ENCODE data around the gene TYROBP.
"Not testable (repeated sequence)": the region's sequence is repeated elsewhere in the genome, so short reads cannot be mapped to it uniquely, and the experiment has no call there.

The TYROBP gene

DNA sequence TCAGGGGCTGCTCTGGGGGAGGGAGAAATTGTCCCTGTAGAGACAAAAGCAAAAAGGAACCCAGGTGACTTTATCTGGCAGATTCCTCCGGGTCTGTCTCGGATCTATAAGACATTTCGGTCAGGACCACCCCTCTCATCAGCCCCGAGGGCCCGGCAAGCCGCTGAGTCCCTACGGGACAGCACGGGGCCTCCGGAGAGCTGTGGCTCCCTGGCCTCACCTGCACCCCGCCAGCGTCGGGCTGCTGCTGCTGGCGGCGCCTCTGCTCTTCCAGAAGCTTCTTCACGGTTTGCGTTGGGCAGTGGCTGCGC is 9.6 kb downstream of the TYROBP start:
- DNase-seq, result no peak

DNA sequence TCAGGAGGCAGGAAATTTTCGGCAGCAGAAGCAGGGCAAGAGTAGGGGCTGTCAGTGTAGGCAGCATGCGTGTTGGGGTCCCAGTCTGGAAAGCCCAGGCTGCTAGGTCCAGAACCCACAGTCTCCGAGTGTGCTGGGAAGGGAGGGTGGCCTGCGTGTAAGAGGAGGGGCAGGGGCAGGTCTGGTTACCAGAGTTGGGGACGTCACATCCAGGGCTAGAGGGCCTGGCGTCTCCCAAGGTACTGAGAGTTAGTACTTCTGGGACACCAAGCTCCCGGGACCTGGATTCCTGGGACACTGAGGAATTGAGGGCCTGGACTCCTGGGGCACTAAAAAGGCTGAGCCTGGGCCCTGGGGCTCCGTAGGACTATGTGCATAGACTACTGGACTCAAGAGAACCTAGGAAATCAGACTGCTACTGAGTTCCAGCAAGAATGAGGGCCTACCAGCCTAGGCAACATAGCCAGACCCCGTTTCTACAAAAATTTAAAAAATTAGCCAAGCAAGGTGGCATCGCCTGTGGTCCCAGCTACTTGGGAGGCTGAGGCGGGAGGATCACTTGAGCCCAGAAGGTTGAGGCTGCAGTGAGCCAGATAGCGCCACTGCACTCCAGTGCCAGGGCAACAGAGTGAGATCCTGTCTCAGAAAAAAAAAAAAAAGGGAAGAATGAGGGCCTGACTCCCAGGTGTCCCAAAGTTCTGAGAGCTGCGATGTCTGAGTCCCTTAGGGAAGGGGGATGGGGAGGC is 10.2 kb downstream of the TYROBP start:
- no peak for DNase-seq

DNA sequence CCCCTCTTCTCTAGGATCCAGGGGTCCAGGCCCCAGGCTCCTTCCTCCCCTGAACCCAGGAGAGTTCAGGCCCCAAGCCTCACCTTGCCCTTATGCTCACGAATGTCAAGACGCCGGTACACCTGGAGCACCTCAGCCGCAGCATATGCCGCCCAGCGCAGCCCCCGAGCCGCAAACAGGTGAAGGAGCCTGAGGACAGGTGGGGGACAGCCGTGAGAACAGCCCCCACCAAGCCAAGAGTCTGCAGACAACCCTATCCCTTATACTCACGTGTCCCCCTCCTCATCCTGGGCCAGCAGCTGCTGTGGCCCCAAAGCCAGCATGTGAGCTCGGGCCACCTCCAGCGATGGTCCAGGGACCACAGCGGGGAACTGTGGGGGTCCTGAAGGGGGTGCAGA is 11.5 kb downstream of the TYROBP start:
- no peak for DNase-seq

DNA sequence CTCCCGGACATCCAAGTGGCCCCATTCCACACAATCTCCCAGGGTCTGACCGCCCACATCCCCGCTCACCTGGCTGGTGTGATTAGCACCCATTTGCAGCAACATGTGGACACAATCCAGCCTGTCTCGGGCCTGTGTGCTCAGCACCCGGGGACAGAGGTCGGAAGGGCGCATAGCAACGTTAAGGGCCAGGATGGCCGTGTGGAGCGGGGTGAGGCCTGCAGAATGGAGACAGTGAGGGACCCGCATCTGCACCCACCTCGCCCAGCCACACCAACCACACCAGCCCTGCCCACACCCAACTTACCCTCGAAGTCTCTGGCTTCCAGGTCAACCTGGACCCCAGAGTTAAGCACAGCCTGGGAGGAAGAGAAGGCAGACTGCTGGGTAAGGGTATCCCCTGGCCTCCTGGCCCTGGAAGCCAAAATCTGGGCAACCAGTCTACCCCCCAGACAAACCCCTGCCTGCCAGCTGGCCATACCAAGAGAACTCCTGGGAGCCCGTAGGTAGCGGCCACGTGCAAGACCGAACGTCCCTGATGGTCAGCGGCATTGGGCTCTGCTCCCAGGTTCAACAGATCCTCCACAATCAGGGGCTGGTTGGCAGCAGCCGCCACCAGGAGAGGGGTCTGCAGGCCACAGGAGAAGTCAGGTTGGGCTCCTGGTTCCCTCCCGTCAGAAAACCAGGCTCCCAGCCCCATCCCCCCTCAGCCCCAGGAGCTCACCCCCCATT is 12.0 kb downstream of the TYROBP start:
- DNase-seq, result no peak

DNA sequence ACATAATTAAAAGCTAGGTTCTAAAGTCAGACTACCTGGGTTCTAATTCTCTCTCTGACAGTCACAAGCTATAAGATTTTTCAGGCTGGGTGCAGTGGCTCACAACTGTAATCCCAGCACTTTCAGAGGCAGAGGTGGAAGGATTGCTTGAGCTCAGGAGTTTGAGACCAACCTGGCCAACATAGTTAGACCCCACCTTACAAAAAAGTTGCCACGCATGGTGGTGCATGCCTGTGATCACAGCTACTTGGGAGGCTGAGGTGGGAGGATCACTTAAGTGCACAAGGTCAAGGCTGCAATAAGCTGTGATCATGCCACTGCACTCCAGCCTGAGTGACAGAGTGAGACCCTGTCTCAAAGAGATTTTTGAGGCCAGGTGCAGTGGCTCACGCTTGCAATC is 13.8 kb downstream of the TYROBP start:
- no peak for DNase-seq

DNA sequence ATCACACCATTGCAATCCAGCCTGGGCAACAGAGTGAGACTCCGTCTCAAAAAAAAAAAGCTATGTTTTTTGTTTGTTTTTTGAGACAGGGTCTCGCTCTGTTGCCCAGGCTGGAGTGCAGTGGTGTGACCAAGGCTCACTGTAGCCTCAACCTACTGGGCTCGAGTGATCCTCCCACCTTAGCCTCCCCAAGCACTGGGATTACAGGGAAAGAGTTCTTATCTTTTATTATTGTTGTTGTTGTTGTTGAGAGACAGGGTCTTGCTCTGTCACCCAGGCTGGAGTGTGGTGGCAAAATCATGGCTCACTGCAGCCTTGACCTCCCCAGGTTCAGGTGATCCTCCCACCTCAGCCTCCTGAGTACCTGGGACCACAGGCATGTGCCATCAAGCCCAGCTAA is 16.3 kb downstream of the TYROBP start:
- not testable (repeated sequence) for DNase-seq

DNA sequence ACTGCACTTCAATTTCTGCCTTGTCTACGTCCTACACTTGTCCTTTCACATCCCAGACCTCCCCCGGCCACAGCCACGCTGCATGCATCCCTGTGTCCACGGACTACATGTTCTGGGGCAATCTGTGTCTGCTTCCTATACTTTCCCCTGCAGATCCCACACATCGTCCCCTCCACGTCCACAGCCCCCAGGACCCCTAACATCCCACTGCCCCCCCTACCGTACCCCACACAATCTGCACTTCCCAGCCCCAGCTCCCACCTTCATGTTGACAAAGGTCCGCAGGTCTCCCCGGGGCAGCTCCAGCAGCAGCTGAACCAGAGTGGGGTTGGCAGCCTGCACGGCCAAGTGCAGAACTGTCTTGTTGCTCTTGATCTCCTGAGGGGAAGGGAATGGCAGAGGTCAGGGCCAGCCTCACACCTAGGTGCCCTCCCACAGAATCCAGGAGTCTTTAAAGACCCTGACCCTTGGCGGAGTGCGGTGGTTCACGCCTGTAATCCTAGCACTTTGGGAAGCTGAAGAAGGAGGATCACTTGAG is 17.9 kb downstream of the TYROBP start:
- no peak for DNase-seq

DNA sequence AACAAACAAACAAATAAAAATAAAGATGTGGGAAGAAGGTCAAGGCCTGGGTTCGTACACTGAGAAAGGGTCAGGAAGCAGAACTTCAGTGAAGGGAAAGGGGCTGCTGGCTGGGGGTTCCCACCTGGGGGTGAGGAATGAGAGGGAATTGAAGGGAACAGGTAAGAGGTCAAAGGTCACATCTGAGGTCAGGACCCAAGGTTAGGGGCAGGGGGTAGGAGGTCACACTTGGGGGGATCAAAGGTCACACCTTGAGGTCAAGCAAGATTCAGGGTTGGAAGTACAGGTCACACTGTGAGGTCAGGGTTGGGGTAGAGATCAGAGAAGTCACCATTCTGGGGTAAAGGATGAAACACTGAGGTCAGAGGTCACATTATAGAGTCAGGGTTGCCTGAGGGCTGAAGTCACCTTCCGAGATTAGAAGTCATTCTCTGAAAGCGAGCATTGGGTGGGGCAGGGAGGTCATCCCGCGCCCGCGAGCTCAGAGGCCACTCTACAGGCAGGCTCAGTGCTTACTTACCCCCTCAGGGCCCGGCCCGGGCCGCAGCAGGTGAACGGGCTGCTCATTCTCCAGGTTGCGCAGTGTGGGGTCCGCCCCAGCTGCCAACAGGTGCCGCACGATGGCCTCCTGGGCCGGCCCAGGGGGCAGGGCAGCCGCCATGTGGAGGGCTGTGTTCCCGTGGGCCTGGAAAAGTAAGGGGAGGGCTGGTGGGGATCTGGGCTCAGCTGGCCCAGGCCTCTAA is 18.6 kb downstream of the TYROBP start:
- no peak for DNase-seq

DNA sequence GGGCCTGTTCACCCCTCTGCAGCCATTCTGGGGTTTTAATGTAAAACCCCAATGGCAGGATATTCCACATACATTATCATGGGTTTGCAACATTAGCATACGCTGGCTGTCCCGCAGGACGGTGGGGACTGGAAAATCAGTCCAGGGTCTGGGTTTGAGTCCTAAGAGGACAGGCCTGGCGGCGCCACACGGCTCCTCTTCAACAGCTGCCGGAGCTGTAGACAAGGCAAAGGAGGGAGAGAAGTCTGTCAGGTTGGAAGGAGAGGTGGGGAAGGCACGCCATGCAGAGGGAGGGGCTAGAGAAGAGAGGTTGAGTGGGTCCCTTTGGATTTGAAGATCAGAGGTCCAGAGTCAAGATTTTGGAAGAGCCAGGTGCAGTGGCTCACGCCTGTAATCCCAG is 19.7 kb downstream of the TYROBP start:
- no peak for DNase-seq

DNA sequence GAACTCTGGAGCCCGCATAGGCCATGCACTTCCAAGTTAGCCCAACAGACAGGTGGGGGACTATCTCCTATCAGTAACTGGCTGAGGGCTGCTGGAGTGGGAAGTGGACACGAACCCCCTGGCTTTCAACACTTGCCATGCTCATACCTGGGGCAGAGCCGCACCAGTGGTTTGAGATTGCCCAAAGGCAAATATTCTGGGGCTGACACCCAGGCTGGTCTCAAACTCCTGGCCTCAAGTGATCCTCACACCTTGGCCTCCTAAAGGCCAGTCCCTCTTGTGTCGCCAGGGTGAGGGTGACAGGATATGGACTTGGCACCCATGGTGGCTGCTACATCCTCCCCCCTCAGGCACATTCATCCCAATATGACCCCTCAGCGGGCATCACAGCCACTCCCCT is 20.9 kb downstream of the TYROBP start:
- DNase-seq, result no peak

DNA sequence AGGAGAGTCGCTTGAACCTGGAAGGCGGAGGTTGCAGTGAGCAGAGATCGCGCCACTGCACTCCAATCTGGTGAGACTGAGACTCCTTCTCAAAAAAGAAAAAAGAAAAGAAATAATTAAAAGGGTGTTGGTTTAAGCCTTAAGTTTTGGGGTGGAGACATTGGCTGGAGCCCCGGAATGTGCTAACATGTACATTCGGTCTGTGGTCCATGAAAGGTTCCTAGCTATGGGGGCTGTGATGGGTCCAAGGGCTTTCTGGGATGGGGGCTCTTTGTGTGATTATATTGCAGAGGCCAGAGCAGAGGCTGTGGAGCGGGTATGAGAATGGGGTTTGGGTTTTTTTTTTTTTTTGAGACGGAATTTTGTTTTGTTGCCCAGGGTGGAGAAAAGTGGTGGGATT is 22.2 kb downstream of the TYROBP start:
- no peak for DNase-seq

DNA sequence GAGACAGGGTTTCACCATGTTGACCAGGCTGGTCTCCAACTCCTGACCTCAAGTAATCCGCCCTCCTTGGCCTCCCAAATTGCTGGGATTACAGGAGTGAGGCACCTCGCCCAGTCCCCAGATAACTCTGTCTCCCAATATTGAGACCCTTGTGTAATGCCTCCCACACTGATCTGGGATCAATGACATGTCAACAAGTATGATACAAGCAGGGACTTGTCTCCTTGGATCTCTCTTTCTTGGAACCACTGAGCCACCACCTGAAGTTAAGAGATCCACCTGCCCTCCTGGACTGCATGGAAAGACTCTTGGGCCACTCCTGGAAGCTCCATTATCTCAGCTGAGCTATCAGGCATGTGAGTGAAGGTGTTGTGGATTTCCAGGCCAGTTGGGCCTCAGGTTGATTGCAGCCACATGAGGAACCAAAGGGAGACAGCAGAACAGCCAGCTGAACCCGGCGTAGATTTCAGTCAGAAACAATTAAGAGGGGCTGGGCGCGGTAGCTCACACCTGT is 22.8 kb downstream of the TYROBP start:
- no peak for DNase-seq

DNA sequence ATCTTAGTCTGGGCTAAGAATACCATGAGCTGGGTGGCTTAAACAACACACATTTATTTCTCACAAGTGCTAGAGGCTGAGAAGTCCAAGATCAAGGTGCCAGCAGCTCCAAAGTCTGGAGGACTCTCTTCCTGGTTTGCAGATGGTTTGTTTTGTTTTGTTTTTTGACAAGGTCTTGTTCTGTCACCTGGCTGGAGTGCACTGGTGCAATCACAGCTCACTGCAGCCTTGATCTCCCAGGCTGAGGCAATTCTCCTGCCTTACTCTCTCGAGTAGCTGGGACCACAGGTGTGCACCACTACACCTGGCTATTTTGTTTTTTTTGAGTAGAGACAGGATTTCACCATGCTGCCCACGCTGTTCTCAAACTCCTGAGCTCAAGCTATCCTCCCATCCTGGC is 24.2 kb downstream of the TYROBP start:
- DNase-seq, result no peak

DNA sequence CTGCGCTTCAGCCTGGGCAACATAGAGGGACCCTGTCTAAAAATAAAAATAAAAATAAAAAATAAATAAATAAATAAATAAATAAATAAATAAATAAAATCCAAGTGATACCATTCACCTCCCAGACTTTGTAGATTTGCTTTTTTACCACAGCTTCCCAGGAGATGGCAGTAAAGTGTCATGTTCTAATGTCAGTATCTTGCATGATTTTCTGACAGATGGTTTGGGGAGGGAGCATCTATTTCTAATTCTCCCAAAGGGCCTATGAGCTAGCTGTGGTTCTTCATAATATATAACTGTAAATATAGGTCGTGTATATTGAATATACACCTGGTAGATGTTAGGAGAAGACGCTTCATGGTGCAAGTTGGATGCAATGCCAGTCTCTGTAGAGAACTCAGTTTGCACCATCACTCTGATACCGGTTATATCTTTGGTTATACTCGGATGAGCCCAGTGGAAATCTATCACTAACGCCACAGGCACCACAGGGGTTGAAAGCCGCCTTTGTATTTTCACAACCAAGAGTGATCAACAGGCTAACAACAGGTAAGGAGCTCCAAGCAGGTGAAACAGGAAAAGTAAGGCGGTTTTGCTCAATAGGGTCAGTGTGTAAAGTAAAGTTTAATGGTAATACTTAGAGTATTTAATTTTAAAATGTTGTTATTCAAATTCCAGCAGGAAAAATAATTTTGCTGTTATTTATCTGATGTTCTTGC is 25.8 kb downstream of the TYROBP start:
- no peak for DNase-seq

DNA sequence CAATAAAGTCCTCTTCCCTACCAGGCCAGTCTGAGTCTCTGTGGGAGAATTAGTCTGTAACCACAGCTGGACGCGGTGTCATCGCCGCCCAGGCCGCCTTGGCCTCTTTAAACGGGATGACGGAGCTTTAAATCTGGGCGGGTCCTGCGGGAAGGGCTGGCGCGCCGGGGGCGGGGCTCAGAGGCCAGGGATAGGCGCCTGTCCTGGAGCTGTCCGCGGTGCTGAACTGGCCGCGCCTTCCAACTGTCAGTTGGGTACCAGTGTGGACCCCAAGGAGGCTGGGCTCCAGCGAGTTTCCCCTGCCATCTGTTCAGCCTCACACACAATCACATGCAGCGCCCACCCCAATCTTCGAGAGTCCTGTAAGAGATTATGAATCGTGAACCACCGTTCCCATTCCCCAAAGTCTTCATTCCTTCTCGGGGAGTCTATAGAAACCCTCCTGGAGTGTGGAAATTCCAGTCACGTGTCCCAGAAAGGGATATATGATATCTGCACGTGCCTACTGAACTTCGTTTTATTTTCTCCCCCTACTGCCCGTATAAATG is 28.3 kb downstream of the TYROBP start:
- DNase-seq, result peak; percentile 91

DNA sequence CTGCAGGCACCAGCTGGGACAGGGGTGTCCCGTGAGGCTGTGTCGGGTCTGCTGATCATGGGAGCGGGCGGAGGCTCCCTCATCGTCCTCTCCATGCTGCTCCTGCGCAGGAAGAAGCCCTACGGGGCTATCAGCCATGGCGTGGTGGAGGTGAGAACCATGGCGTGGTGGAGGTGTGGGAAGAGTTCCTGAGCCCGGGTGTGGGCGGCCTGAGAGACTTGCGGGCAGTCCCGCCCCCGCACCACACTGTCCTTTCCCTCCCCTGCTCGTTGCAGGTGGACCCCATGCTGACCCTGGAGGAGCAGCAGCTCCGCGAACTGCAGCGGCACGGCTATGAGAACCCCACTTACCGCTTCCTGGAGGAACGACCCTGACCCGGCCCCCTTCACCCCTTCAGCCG is 29.0 kb downstream of the TYROBP start:
- no peak for DNase-seq

DNA sequence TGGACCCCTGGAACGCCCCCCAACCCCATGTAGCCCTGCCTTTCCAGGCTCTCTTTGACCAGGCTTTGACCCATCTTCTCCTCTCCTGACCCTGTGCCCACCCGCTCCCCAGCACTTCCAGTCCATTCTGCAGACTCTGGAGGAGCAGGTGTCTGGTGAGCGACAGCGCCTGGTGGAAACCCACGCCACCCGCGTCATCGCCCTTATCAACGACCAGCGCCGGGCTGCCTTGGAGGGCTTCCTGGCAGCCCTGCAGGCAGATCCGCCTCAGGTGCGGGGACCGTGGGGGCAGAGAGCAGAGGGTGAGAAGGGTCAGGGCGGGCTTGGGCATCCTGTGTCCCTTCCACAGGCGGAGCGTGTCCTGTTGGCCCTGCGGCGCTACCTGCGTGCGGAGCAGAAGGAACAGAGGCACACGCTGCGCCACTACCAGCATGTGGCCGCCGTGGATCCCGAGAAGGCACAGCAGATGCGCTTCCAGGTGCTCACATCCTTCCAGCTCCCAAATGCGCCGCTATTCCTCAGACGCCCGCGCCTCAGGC is 33.6 kb downstream of the TYROBP start:
- DNase-seq, result no peak

DNA sequence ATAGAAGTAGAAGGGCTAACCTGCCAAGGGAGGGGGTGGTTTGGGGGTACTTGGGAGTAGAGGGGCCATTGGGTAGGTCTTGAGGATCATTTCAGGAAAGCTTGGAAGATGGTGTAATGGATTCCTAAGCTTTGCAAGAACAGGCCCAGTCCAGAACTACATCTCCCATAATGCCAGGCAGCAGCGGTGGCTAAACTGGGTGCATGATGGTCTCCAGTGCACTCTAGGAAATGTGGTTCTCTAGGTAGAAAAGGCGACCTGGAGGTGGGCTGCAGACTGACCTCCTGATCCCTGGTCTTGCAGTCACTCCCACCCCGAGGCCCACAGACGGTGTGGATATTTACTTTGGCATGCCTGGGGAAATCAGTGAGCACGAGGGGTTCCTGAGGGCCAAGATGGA is 35.9 kb downstream of the TYROBP start:
- no peak for DNase-seq

DNA sequence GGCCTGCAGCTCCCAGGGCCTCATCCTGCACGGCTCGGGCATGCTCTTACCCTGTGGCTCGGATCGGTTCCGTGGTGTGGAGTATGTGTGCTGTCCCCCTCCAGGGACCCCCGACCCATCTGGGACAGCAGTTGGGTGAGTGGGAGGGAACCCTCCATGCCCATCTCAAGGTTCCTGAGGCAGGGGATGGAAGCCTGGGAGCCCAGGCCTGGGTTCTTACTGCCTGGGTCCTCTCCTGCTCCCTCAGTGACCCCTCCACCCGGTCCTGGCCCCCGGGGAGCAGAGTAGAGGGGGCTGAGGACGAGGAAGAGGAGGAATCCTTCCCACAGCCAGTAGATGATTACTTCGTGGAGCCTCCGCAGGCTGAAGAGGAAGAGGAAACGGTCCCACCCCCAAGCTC is 36.5 kb downstream of the TYROBP start:
- no peak for DNase-seq

DNA sequence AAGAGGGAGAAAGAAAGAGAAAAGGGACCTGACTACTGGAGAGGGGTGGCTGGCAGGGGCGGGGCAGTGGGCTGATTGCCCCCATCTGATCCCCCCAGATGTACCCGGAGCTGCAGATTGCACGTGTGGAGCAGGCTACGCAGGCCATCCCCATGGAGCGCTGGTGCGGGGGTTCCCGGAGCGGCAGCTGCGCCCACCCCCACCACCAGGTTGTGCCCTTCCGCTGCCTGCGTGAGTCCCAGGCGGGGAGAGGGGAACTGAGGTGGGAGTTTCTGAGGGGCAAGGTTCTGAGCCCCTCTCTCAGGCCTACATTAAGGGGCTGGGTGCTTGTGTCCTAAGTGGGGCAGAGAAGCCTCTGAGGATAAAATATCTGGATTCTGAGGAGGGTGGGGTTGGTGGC is 37.3 kb downstream of the TYROBP start:
- DNase-seq, result no peak

DNA sequence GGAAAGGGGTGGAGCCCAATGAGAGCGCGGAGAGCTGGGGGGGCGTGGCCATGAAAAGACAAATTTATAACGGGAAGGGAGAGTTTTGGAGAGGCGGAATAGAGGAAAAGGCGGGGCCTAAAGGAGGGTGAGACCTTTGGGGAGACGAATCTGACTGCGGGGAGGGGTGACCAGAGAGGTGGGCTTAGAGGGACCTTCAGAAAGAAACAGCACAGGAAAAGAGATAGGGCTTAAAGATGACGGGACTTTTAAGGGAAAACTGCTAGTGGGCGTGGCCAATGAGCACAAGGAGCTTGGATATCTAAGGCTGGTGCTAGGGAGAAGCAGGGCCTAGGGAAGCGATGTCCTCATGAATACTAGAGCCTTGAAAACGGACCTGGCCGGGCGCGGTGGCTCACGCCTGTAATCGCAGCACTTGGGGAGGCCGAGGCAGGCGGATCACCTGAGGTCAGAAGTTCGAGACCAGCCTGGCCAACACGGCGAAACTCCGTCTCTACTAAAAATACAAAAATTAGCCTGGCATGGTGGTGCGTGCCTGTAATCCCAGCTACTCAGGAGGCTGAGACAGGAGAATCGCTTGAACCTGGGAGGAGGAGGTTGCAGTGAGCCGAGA is 37.9 kb downstream of the TYROBP start:
- DNase-seq, result peak; percentile 77
